NCI-H2196 treated with DMSO at 0.1 percent for 48 hours (cell line): ENCODE data around the gene PDE3A.

ENCODE experiments used
- DNase-seq: peaks from one replicate; lab custom pipeline; 2025; ENCODE audit not compliant: unreplicated experiment; lab: John Stamatoyannopoulos, UW

PDE3A gene

DNA sequence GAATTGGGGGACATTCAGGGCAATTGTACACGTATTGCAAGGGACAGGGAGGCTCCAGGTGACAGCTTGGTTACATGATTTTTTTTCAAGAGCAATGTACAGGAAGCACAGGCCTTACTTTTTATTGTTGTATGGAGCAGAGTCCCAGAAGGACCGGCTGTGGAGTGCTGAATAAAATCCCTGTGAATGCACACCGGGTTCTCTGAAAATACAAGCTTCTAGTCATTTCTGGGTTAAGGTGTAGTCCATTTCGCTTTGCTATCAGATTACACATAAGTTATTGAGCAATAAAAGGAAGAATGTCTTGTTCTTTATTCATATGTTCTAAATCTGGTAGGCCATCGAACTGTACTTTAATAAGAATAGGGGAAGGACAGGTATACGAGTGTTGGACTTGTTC lies 52.2 kb downstream of the PDE3A start:
- DNase-seq, result no peak

- DNase-seq, result no peak
Measured at GRCh38 chr12:20421421-20421820, 53.1 kb downstream of the PDE3A start.

GRCh38 chr12:20423557-20423956 lies 55.2 kb downstream of the PDE3A start:
- DNase-seq, result no peak

DNA sequence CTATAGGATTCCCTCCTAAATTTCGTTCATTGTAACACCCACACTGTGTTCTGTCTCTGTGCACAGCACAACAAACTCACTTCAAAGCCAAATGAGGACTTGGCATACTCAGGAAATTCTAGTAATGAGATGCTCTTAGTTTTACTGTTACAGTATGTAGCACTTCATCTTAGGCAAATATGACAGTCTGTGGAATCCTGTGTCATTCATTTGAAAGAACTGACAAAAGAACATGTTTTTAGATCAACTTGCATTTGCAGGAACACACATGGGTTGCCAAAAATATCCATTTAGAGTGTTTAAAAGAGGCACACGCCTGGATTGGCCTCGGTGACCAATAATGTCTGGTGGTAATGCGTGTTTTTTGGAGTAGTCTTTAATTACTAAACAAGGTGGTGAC lies 56.5 kb downstream of the PDE3A start:
- no peak for DNase-seq

DNA sequence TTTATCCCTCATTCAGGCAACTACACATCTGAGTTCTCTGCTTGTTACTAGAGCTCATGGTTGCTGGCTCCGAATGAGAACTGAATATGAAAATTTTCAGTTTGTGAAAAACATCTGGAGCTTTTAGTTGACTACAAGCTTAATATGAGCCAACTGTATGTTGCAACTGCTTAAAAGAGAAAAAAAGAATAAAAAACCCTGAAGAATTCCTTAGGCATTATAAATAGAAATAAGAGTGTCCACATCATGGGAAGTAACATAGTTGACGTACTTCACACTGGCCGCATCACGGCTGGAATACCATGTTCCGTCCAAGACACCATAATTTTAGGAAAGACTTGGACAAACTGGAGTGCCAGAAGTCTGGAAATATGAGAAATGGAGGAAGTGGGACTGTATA lies 57.9 kb downstream of the PDE3A start:
- no peak for DNase-seq

DNA sequence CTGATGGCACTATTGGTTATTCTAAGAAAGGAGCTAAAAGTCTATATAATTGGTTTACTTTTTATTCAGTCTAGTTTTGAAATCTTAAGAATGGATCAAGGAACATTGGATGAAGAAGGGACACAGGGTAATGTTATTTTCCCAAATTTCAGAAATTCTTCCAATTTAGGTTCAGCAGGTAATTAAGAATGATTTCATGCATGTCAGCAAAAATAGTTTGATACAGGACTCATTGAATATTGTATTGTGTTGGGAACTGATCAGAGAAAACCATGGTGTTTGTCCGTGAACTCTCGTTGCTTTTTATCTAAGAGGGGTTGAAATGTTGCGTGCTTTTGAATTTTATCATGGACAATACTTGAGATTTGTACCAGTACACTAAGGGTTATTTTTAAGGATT lies 58.6 kb downstream of the PDE3A start:
- no peak for DNase-seq

DNA sequence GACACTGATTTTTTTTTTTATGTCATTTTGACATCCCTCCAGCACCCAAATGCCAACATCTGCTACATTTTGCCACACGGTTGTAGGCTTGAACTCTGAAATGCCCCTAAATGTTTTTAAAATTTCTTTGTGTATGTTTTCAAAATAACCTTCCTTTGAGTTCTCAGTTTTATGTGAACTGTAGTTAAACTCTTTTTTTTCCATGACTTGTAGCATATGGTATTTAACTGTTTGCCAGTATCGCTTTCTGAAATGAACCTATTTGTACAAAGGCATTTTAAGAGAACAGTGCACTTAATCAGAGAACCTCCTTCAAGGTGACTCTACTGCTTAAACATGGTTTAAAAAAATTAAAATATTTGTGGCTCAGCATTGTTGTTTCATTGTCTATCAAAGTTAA lies 61.5 kb downstream of the PDE3A start:
- no peak for DNase-seq

- DNase-seq, result no peak
Measured at GRCh38 chr12:20432290-20432689, 64.0 kb downstream of the PDE3A start.

GRCh38 chr12:20434996-20435395 lies 66.7 kb downstream of the PDE3A start:
- no peak for DNase-seq

GRCh38 chr12:20436316-20436715 lies 68.0 kb downstream of the PDE3A start:
- no peak for DNase-seq

DNA sequence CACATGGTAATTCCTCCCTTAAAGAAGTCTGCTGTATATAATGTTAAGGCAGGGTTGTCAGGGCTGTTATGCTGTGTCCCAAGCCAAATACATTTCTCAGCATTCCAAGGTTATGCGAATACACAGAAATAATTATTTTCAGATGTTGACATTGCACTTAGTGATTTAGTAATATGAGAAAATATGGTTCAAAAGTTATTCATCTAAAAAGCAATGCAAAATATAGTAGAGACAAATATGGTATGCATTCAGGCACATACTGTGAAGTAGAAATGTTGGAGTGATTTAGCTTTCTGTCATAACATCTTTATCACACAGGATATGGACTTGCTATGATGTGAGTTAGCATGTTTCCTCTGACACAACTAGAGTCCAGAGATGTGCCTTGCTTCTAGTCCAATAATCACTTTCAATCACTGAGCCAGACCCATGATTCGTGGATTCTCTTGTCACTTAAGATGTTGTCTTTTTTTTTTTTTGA lies 70.0 kb downstream of the PDE3A start:
- DNase-seq, result no peak

DNA sequence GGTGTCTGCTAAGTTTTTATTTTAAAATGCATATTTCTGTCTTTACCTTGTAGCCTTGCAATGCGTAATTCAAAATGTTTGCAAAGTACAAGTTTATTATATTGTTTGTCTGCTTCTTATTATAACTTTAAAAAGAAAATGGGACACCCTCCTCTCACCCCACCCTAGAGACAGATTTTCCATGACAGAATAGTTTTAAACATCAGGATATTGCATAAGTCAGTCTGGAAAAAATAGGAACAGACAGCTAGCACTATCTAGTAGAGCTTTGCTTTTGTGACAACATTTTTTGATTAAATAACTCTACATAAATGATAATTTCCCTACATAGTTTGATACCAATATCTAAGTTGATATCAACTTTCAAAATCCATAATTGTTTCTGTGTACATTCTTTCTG lies 71.3 kb downstream of the PDE3A start:
- no peak for DNase-seq

- no peak for DNase-seq
Measured at GRCh38 chr12:20440408-20440807, 72.1 kb downstream of the PDE3A start.

DNA sequence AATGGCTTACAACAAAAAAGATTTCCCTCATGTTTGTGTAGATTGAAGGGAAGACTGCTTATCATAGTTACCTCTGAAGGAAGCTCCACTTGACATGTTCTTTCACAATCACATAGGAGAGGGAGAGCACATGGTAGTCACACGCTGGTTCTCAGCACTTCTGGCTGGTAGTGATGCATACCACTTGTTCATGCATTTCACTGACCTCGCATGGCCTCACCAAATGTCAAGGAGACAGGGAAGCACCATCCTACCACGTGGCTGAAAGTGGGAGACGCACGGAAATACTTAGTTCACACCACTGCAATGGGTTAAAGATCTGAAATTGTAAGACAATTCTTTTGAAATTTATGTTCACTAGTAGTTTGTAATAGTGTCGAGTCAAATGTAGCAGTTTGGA lies 74.0 kb downstream of the PDE3A start:
- no peak for DNase-seq

DNA sequence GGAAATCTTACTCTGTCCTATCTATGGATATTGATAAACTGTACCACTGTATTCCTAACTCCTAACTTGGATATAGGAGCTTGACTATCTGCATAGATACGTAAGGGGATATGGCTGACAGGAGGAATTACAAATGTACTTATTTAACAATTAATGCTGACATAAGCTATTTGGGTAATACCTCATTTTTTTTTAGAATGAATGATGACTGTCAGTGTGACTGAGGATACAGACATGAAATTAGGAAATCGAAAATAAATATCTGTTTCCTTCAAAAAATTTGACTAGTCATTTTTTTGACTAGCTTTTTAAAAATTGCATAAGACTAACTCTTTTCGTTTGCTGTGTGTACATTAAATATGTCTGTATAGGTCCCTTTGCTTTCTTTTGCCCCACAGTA lies 74.9 kb downstream of the PDE3A start:
- DNase-seq, result no peak

DNA sequence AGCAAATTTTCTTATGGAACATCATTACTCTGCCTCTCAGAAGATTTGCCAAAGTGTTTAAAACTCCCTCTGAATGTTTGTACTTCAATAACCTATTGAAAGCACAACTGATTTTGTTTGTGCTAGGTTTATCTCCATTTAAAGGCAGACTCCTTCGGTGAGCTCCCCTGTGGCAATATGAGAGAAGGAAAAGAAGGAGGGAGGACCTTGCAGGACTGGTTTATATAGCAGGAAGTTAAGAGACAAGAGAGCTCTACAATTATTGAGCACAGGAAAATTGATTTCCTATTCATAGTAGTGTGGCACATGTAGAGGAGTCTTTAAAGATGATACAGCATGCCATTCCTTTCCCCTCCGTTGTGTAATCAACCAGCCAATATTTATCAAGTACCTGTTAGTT lies 75.5 kb downstream of the PDE3A start:
- DNase-seq, result no peak

DNA sequence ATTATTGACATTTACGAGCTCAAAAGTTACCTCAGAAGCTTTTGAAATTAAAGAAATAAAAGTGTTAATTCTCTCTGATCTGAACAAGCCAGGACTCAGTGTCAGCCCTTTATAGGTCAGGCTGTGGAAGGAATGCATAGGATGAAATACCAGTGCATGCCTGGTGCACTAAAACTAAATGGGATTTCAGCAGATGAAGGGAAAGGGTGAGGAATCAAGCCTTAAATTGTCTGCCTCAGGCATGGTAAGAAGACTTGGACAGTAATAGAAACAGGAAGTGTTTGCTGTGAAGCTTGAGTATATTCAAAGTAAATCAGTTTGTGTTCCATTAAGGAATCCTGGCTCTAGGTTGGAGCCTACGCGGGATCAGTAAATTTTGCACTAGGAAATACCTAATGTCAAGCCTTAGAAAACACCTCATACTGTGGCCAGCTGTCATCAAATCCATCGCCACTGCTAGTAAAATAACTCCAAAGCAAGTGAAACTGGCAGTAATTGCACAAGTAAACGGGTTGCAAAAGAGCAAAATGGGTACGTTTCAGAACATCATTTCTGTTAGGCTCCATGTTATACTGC lies 76.3 kb downstream of the PDE3A start:
- no peak for DNase-seq

DNA sequence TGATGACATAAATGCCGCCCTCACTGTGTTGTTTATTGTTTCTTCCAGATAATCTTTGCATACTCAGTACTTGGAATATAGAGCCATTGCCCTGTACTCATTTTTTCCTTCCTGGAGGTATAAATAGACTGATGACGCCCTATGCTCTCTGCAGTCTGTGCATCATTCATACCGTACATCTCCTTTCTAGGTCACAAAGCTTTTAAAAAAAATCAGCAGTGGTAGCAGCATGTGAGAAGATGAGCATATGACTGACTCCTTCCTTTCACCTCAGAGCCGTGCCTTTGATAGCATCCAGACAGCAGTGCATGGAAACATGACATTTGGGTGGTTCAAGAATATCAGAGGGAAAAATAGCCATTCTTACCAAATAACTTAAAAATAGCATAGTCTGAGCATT lies 77.3 kb downstream of the PDE3A start:
- no peak for DNase-seq

DNA sequence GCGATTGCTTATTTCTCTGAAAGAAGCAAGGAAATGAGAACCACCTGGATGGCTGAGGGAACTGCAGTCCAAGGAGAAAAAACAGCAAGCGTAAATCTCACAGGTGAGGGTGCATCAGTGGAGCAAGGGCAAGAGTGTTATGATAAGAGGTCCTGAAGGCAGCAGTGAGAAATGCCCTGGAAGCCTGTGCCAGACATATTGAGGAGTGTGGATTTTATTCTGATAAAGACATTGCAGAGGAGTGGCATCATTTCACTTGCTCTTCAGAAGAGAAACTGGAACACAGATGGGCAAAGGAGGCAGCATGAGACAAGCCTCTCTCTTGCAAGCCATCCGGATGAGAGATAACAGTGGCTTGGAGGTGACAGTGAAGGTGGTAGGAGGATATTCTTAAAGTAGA lies 78.5 kb downstream of the PDE3A start:
- no peak for DNase-seq

- DNase-seq, result no peak
Measured at GRCh38 chr12:20448781-20449180, 80.4 kb downstream of the PDE3A start.

GRCh38 chr12:20450591-20451180 lies 82.3 kb downstream of the PDE3A start:
- no peak for DNase-seq

DNA sequence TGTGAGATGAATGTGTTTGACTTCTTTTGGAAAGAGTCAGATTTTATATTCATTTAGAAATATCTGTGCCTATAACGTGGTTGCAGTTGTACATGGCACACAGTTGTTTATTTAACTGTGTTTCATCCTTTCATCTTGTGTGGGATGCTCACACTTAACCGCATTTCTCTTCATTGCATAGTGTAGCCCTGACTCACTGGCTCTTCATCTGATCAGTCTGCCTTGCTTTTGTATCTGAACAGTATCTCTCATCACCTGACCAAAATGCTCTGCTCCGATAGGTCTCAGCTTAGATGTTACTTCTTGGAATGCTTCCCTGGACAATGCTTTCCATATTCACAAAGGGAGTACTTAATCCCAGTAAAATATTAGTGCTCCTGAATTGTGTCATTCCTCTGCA lies 83.4 kb downstream of the PDE3A start:
- DNase-seq, result no peak

DNA sequence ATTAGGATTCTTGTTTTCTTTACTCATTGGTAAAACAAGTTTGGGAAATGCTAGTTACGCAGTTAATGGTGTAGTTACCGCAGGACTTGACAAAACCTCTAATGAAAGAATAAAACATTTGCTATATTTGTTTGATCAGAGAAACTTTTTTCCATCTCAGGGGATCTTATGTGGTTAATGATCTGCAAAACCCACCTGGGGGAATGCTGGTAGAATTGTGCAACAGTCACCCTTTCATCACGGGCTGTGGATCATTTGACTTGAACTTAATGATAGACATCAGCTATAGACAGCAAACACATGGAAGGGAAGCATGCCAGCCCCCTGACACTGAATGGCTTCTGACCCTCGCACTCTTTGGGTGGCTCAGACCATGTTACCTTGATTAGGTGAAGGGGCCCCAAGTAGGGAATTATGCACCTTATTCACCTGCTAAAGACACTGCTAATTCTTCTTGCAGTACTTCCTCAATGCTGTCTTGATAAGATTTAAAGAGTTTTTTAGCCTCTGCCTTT lies 84.2 kb downstream of the PDE3A start:
- DNase-seq, result no peak
